ENCODE data around the gene CCDC8.

DNA sequence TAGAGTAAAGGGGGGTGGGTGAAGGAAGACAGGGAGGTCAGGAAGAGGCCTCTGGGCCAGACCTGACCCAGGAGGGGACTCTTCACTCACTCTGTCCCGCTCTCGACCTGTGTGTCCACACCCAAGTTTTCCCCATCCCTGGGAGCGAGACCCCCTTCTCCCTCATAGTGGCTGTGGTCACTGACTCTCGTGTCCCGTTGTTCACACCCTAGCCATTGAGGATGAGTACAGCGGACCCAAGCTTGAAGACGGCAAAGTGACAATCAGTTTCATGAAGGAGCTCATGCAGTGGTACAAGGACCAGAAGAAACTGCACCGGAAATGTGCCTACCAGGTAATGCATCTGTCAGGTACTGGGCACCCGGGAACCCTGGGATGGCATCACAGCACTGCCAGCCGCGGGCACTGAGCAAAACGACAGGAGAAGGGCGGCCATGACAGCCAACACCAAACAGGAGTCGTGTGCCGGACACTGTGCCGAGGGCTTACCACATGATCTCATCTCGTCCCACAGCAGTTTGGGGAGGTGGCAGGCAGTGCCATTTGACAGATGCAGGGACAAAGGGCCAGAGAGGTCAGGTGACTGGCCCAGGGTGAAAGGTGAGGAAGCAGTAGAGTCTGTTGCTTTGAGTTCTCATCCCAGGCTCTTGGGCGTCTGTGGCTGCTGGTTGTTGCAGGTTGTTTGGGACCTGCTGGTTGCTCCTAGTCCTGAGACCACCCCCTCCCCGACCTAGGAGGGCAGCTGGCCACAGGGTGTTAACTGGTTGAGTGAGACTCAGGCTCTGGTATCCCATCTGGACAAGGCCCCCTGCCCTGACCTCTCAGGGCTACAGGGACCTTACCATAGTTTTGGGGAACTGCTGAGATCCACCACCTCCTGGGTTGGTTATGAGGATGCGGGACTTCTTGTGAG, 36.9 kb downstream of the CCDC8 start:
- TF ChIP-seq, protein P1, sequence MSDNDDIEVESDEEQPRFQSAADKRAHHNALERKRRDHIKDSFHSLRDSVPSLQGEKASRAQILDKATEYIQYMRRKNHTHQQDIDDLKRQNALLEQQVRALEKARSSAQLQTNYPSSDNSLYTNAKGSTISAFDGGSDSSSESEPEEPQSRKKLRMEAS (IDR thresholded peaks at IDR 0.05; ENCODE audit: low read depth): no peak
- TF ChIP-seq FOXM1 (IDR thresholded peaks at IDR 0.05; ENCODE audit: low read depth): no peak
- no peak for TF ChIP-seq EZH2phosphoT487 (IDR thresholded peaks at IDR 0.05; ENCODE audit: borderline replicate concordance, low read depth)
- no peak for TF ChIP-seq POLR2AphosphoS5 (IDR thresholded peaks at IDR 0.05; ENCODE audit: low read depth, low read length)
- TF ChIP-seq, protein P2, sequence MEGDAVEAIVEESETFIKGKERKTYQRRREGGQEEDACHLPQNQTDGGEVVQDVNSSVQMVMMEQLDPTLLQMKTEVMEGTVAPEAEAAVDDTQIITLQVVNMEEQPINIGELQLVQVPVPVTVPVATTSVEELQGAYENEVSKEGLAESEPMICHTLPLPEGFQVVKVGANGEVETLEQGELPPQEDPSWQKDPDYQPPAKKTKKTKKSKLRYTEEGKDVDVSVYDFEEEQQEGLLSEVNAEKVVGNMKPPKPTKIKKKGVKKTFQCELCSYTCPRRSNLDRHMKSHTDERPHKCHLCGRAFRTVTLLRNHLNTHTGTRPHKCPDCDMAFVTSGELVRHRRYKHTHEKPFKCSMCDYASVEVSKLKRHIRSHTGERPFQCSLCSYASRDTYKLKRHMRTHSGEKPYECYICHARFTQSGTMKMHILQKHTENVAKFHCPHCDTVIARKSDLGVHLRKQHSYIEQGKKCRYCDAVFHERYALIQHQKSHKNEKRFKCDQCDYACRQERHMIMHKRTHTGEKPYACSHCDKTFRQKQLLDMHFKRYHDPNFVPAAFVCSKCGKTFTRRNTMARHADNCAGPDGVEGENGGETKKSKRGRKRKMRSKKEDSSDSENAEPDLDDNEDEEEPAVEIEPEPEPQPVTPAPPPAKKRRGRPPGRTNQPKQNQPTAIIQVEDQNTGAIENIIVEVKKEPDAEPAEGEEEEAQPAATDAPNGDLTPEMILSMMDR (IDR thresholded peaks at IDR 0.05): no peak
- TF ChIP-seq YY1 (IDR thresholded peaks at IDR 0.05; ENCODE audit: low read depth): no peak
- no peak for TF ChIP-seq EP300 (IDR thresholded peaks at IDR 0.05; ENCODE audit: borderline replicate concordance in 1 of 2, low read depth in 1 of 2, low read length in 1 of 2)
- no peak for TF ChIP-seq USF2 (IDR thresholded peaks at IDR 0.05; ENCODE audit: borderline replicate concordance, low read depth, low read length)
- TF ChIP-seq, protein P3, sequence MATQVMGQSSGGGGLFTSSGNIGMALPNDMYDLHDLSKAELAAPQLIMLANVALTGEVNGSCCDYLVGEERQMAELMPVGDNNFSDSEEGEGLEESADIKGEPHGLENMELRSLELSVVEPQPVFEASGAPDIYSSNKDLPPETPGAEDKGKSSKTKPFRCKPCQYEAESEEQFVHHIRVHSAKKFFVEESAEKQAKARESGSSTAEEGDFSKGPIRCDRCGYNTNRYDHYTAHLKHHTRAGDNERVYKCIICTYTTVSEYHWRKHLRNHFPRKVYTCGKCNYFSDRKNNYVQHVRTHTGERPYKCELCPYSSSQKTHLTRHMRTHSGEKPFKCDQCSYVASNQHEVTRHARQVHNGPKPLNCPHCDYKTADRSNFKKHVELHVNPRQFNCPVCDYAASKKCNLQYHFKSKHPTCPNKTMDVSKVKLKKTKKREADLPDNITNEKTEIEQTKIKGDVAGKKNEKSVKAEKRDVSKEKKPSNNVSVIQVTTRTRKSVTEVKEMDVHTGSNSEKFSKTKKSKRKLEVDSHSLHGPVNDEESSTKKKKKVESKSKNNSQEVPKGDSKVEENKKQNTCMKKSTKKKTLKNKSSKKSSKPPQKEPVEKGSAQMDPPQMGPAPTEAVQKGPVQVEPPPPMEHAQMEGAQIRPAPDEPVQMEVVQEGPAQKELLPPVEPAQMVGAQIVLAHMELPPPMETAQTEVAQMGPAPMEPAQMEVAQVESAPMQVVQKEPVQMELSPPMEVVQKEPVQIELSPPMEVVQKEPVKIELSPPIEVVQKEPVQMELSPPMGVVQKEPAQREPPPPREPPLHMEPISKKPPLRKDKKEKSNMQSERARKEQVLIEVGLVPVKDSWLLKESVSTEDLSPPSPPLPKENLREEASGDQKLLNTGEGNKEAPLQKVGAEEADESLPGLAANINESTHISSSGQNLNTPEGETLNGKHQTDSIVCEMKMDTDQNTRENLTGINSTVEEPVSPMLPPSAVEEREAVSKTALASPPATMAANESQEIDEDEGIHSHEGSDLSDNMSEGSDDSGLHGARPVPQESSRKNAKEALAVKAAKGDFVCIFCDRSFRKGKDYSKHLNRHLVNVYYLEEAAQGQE (IDR thresholded peaks at IDR 0.05; ENCODE audit: low read depth, low read length): no peak
- TF ChIP-seq CHD2 (IDR thresholded peaks at IDR 0.05; ENCODE audit: low read length, partially characterized antibody): no peak
- TF ChIP-seq JUND (IDR thresholded peaks at IDR 0.05): no peak
- no peak for TF ChIP-seq RFX5 (IDR thresholded peaks at IDR 0.05; ENCODE audit: low read length)
- TF ChIP-seq NFIC (IDR thresholded peaks at IDR 0.05; ENCODE audit: borderline replicate concordance): no peak

All from SK-N-SH (cell line).